PC-3 (cell line): ENCODE data around the gene NAGLU.

Source experiments
- EZH2 ChIP-seq: fragments of 300-600 bp; sonication (generic); IDR thresholded peaks from one replicate; pipeline ENCODE4 v1.6.1; 2017; ENCODE audit warnings: antibody characterized with exemption, mild to moderate bottlenecking, low read length; ENCODE audit not compliant: unreplicated experiment
- EZH2phosphoT487 ChIP-seq: fragments of 300-600 bp; sonication (generic); IDR thresholded peaks from 2 replicates; pipeline ENCODE4 v1.6.1; 2018; ENCODE audit warnings: mild to moderate bottlenecking, antibody characterized with exemption, low read length, borderline replicate concordance
- TF ChIP-seq, protein P1 (sequence below): fragments of 300-600 bp; sonication (generic); conservative IDR thresholded peaks from 2 replicates; pipeline ENCODE4 v1.5.1; 2017; ENCODE audit warnings: antibody characterized with exemption, low read depth, mild to moderate bottlenecking, low read length

DNA sequence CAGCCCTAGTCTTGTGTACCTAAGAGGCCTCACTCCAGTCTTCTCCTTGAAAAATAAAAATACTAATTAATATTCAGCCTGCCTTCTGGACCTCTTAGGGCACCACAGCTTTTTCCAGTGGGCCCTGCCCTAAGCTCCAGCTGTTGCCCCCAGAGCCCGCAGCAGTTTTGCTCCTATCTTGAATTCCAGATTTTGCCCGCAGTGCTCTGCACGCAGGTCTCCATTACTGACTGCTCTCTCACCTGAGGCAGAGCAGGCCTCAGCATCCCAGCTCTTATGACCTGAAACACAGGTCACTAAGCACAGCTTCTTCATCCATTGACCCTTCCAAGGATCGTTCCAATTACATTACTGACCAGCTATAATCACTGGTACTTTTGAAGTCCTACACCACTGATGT lies 28.4 kb upstream of the NAGLU start:
- TF ChIP-seq, protein P1, sequence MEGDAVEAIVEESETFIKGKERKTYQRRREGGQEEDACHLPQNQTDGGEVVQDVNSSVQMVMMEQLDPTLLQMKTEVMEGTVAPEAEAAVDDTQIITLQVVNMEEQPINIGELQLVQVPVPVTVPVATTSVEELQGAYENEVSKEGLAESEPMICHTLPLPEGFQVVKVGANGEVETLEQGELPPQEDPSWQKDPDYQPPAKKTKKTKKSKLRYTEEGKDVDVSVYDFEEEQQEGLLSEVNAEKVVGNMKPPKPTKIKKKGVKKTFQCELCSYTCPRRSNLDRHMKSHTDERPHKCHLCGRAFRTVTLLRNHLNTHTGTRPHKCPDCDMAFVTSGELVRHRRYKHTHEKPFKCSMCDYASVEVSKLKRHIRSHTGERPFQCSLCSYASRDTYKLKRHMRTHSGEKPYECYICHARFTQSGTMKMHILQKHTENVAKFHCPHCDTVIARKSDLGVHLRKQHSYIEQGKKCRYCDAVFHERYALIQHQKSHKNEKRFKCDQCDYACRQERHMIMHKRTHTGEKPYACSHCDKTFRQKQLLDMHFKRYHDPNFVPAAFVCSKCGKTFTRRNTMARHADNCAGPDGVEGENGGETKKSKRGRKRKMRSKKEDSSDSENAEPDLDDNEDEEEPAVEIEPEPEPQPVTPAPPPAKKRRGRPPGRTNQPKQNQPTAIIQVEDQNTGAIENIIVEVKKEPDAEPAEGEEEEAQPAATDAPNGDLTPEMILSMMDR = no peak
- TF ChIP-seq EZH2 (no peak), EZH2phosphoT487 (no peak)
